A549 (cell line): ENCODE measurements around the gene ZBTB12.

Source experiments
- CTCF ChIP-seq: fragments of >200 bp; sonication (Bioruptor Twin); formaldehyde crosslinking; IDR thresholded peaks from 3 replicates; pipeline ENCODE4 v1.5.1; 2016
- EHF ChIP-seq: fragments of 250-450 bp; sonication (Bioruptor Pico); IDR thresholded peaks from 2 replicates; pipeline ENCODE4 v1.5.0; 2020; ENCODE audit warnings: mild to moderate bottlenecking
- ESRRA ChIP-seq: fragments of 150-350 bp; IDR thresholded peaks from 2 replicates; pipeline ENCODE4 v1.6.1; 2014; ENCODE audit warnings: mild to moderate bottlenecking, low read length, borderline replicate concordance
- FOSL2 ChIP-seq, 2 experiments: fragments of 450-650 bp in 1 of 2; fragments of >200 bp in 1 of 2; sonication (Bioruptor Twin) in 1 of 2; formaldehyde crosslinking; IDR thresholded peaks; 2 replicates each; pipeline versions ENCODE4 v1.5.0 to v1.6.1; 2016 to 2020; ENCODE audit warnings: mild to moderate bottlenecking in 1 of 2, moderate library complexity in 1 of 2
- MAX ChIP-seq: IDR thresholded peaks from 2 replicates; pipeline ENCODE4 v1.6.1; 2012
- MYC ChIP-seq: IDR thresholded peaks from 2 replicates; pipeline ENCODE4 v1.6.1; 2012; ENCODE audit warnings: mild to moderate bottlenecking, inconsistent platforms, low read length, improper control_type of control experiment, borderline replicate concordance
- POLR2A ChIP-seq: IDR thresholded peaks from 2 replicates; pipeline ENCODE4 v1.6.1; 2012; ENCODE audit warnings: mild to moderate bottlenecking, low read length
- RFX5 ChIP-seq: fragments of 450-650 bp; IDR thresholded peaks from 2 replicates; pipeline ENCODE4 v1.7.1; 2014; ENCODE audit warnings: antibody characterized with exemption, mild to moderate bottlenecking, moderate library complexity
- RNF2 ChIP-seq: fragments of 200-600 bp; sonication (generic); IDR thresholded peaks from 2 replicates; pipeline ENCODE4 v1.6.1; 2016; ENCODE audit warnings: low read depth, mild to moderate bottlenecking, antibody characterized with exemption, moderate library complexity, borderline replicate concordance
- TP53 ChIP-seq: fragments of 250-450 bp; sonication (Bioruptor Pico); IDR thresholded peaks from 2 replicates; pipeline ENCODE4 v1.5.0; 2021; ENCODE audit warnings: mild to moderate bottlenecking, moderate library complexity

- TF ChIP-seq MAX: no peak
- TF ChIP-seq EHF (CRISPR knock-in tag): no peak
- no peak for TF ChIP-seq ESRRA
- no peak for TF ChIP-seq CTCF
- TF ChIP-seq TP53 (CRISPR knock-in tag): no peak
- TF ChIP-seq RNF2: no peak
- TF ChIP-seq MYC: no peak
- TF ChIP-seq POLR2A: no peak
- no peak for TF ChIP-seq RFX5
- no peak for TF ChIP-seq FOSL2 (IDR thresholded peaks at IDR 0.05)
- no peak for TF ChIP-seq FOSL2 (CRISPR knock-in tag; IDR thresholded peaks at IDR 0.05)
Measured at GRCh38 chr6:31896493-31896855, 5.4 kb downstream of the ZBTB12 start.
